ENCODE measurements around the gene CCDC194. TPM values are rescaled to one million over a fixed set of nuclear protein-coding genes. Genes with fewer than 3 reads are reported as not detected.
A peak's percentile ranks its signal among the peaks of the same experiment; 100 is the strongest.

CCDC194 gene
- total RNA-seq, 6 donors from 2014 or later: 0.83 to 2.2 (median 2.1) TPM; not detected in 3

GRCh38 chr19:17435218-17435617, 41.2 kb upstream of the CCDC194 start:
- no peak for TF ChIP-seq EP300 (IDR thresholded peaks at IDR 0.05)
- TF ChIP-seq POLR2AphosphoS5 (IDR thresholded peaks at IDR 0.05): no peak
- TF ChIP-seq CTCF (IDR thresholded peaks at IDR 0.05): no peak
- no peak for TF ChIP-seq POLR2A (IDR thresholded peaks at IDR 0.05)
- H3K4me1 ChIP-seq: no peaks in the 10 kb centered on the region
- H3K36me3 ChIP-seq: no peaks in the 10 kb centered on the region
- H3K27ac ChIP-seq: no peak overlapping the region
- 67 to 72% methylated on average over 3 to 7 of the region's 7 CpGs for WGBS, 2 donors
- H3K4me3 ChIP-seq: no peak overlapping the region
- ATAC-seq (ENCODE audit: low FRiP score in 2 of 2): no peak
- no peak for DNase-seq
- no peaks in the 10 kb centered on the region for H3K27me3 ChIP-seq
- H3K9me3 ChIP-seq: no peaks in the 10 kb centered on the region

GRCh38 chr19:17431417-17431816, 37.4 kb upstream of the CCDC194 start:
- no peaks in the 10 kb centered on the region for H3K27me3 ChIP-seq
- no peaks in the 10 kb centered on the region for H3K4me1 ChIP-seq
- ATAC-seq (ENCODE audit: low FRiP score in 2 of 2) (no peak), DNase-seq (no peak)
- no peak overlapping the region for H3K27ac ChIP-seq
- H3K9me3 ChIP-seq: no peaks in the 10 kb centered on the region
- no peaks in the 10 kb centered on the region for H3K36me3 ChIP-seq
- no peak for TF ChIP-seq POLR2AphosphoS5 (IDR thresholded peaks at IDR 0.05)
- no peak for TF ChIP-seq POLR2A (IDR thresholded peaks at IDR 0.05)
- TF ChIP-seq EP300 (IDR thresholded peaks at IDR 0.05): no peak
- 91% methylated on average over 7 of the region's 7 CpGs for WGBS, 2 donors
- H3K4me3 ChIP-seq: no peak overlapping the region

- Histone ChIP-seq H3K27ac (no peak overlapping the region), H3K36me3 (no peaks in the 10 kb centered on the region), H3K4me1 (peaks cover 0 to 5% (median 0%) of the 10 kb centered on the region in 4 donors), H3K4me3 (no peak overlapping the region), H3K27me3 (no peaks in the 10 kb centered on the region), H3K9me3 (no peaks in the 10 kb centered on the region)
- DNase-seq (no peak), ATAC-seq (ENCODE audit: low FRiP score in 2 of 2) (peak in 1 of 2 donors; percentile 62)
- WGBS, 2 donors: 68 to 79% methylated on average over 8 to 17 of the region's 17 CpGs
- no peak for TF ChIP-seq POLR2AphosphoS5 (IDR thresholded peaks at IDR 0.05)
- no peak for TF ChIP-seq EP300 (IDR thresholded peaks at IDR 0.05)
- TF ChIP-seq CTCF (IDR thresholded peaks at IDR 0.05): no peak
- no peak for TF ChIP-seq POLR2A (IDR thresholded peaks at IDR 0.05)
Measured at GRCh38 chr19:17429641-17430113, 35.7 kb upstream of the CCDC194 start.

GRCh38 chr19:17424743-17425365, 30.9 kb upstream of the CCDC194 start:
- Histone ChIP-seq H3K27ac (no peak overlapping the region), H3K9me3 (no peaks in the 10 kb centered on the region), H3K4me1 (peaks cover 4 to 18% (median 7%) of the 10 kb centered on the region in 4 donors), H3K27me3 (no peaks in the 10 kb centered on the region), H3K36me3 (peaks cover 0 to 13% (median 8%) of the 10 kb centered on the region in 4 donors), H3K4me3 (no peak overlapping the region)
- ATAC-seq (ENCODE audit: low FRiP score in 2 of 2) (peak in 1 of 2 donors; percentile 57), DNase-seq (peak in 1 of 2 donors; percentile 81)
- TF ChIP-seq CTCF (IDR thresholded peaks at IDR 0.05) (peak in 2 of 6 experiments; percentile 19 to 20), POLR2A (IDR thresholded peaks at IDR 0.05) (no peak)
- 42 to 44% methylated on average over 17 to 20 of the region's 27 CpGs for WGBS, 2 donors

- Histone ChIP-seq H3K4me3 (no peak overlapping the region), H3K9me3 (no peaks in the 10 kb centered on the region), H3K27me3 (no peaks in the 10 kb centered on the region), H3K27ac (no peak overlapping the region), H3K36me3 (peaks cover 0 to 13% (median 8%) of the 10 kb centered on the region in 4 donors), H3K4me1 (peaks cover 5 to 25% (median 11%) of the 10 kb centered on the region in 4 donors)
- DNase-seq: peak in 1 of 2 donors; percentile 69
- 91 to 98% methylated on average over 18 to 19 of the region's 20 CpGs for WGBS, 2 donors
- TF ChIP-seq POLR2A (IDR thresholded peaks at IDR 0.05) (no peak), EP300 (IDR thresholded peaks at IDR 0.05) (no peak), POLR2AphosphoS5 (IDR thresholded peaks at IDR 0.05) (no peak), CTCF (IDR thresholded peaks at IDR 0.05) (no peak)
- no peak for ATAC-seq (ENCODE audit: low FRiP score in 2 of 2)
Measured at GRCh38 chr19:17423429-17424208, 29.6 kb upstream of the CCDC194 start.

Data from upper lobe of left lung (tissue), 6 donors.